ENCODE results near the gene FOXS1.

FOXS1 gene

GRCh38 chr20:31797364-31797763, 48.0 kb downstream of the FOXS1 start:
- TF ChIP-seq CTCF (IDR thresholded peaks at IDR 0.05; ENCODE audit: insufficient read depth, low read length, poor library complexity, severe bottlenecking): no peak
- DNase-seq (ENCODE audit: extremely low read depth, insufficient read length): no peak
- Histone ChIP-seq H3K36me3 (ENCODE audit: control insufficient read depth, insufficient read depth, low read length) (peaks cover 23% of the 10 kb centered on the region), H3K27me3 (replicated peaks; ENCODE audit: control insufficient read depth, insufficient read depth, low read length) (no peaks in the 10 kb centered on the region), H3K4me3 (replicated peaks; ENCODE audit: low read depth, low read length) (no peak overlapping the region)
